OCI-LY1 (cell line): Measurements from ENCODE around the gene ZNF90.
"Not testable (repeated sequence)": the region's sequence is repeated elsewhere in the genome, so short reads cannot be mapped to it uniquely, and the experiment has no call there.

Source experiments
- H2AFZ ChIP-seq: fragments of 200-600 bp; sonication (generic), shearing (Covaris generic); 2 replicates; pipeline ENCODE4 v1.6.0; 2014; ENCODE audit warnings: antibody characterized with exemption, mild to moderate bottlenecking, low read length
- H3F3A ChIP-seq: fragments of 200-600 bp; sonication (generic), shearing (Covaris generic); 2 replicates; pipeline ENCODE4 v1.6.0; 2014; ENCODE audit warnings: mild to moderate bottlenecking, antibody characterized with exemption, low read length, moderate library complexity; ENCODE audit not compliant: insufficient read depth
- H3K27ac ChIP-seq: fragments of 200-600 bp; sonication (generic); 2 replicates; pipeline ENCODE4 v1.5.1; 2014; ENCODE audit warnings: low read length, mixed run types, mild to moderate bottlenecking, low read depth; ENCODE audit not compliant: poor library complexity, severe bottlenecking
- H3K27me3 ChIP-seq: fragments of 200-600 bp; sonication (generic); 2 replicates; pipeline ENCODE4 v1.6.0; 2014; ENCODE audit warnings: antibody characterized with exemption, mild to moderate bottlenecking, low read length, moderate library complexity; ENCODE audit not compliant: insufficient read depth
- H3K36me3 ChIP-seq: fragments of 200-600 bp; sonication (generic); 2 replicates; pipeline ENCODE4 v1.6.1; 2014; ENCODE audit warnings: mild to moderate bottlenecking, antibody characterized with exemption, low read length, moderate library complexity, mixed read lengths; ENCODE audit not compliant: insufficient read depth
- H3K4me1 ChIP-seq: fragments of 200-600 bp; sonication (generic); 2 replicates; pipeline ENCODE4 v1.5.1; 2014; ENCODE audit warnings: mild to moderate bottlenecking, low read length, moderate library complexity; ENCODE audit not compliant: insufficient read depth, severe bottlenecking
- H3K4me2 ChIP-seq: fragments of 200-600 bp; sonication (generic), shearing (Covaris generic); 2 replicates; pipeline ENCODE4 v1.6.1; 2014; ENCODE audit warnings: low read length
- H3K4me3 ChIP-seq: fragments of 200-600 bp; sonication (generic); 2 replicates; pipeline ENCODE4 v1.5.1; 2014; ENCODE audit warnings: low read length, low read depth, mild to moderate bottlenecking, mixed read lengths; ENCODE audit not compliant: poor library complexity, severe bottlenecking
- H3K79me2 ChIP-seq: fragments of 200-600 bp; shearing (Covaris generic); 2 replicates; pipeline ENCODE4 v1.6.1; 2016; ENCODE audit warnings: mixed run types, low read length, mixed read lengths; ENCODE audit not compliant: insufficient read depth
- H3K9ac ChIP-seq: fragments of 200-600 bp; sonication (generic), shearing (Covaris generic); 2 replicates; pipeline ENCODE4 v1.6.1; 2014; ENCODE audit warnings: mild to moderate bottlenecking, low read length, mixed read lengths
- H3K9me2 ChIP-seq: fragments of 200-600 bp; sonication (generic), shearing (Covaris generic); 2 replicates; pipeline ENCODE4 v1.6.1; 2014; ENCODE audit warnings: low read depth, mild to moderate bottlenecking, low read length, mixed read lengths
- H3K9me3 ChIP-seq: fragments of 200-600 bp; shearing (Covaris generic); 2 replicates; pipeline ENCODE4 v1.6.1; 2014; ENCODE audit warnings: low read length, mixed read lengths
- H4K20me1 ChIP-seq: fragments of 200-600 bp; sonication (generic), shearing (Covaris generic); 2 replicates; pipeline ENCODE4 v1.6.0; 2016; ENCODE audit warnings: mild to moderate bottlenecking, low read length; ENCODE audit not compliant: insufficient read depth
- CTCF ChIP-seq: fragments of 200-600 bp; sonication (generic), shearing (Covaris generic); IDR thresholded peaks from 2 replicates; pipeline ENCODE4 v1.5.1; 2017; ENCODE audit warnings: mild to moderate bottlenecking, antibody characterized with exemption, low read length, moderate library complexity, mixed read lengths
- EZH2 ChIP-seq: fragments of 200-600 bp; sonication (generic), shearing (Covaris generic); IDR thresholded peaks from 2 replicates; pipeline ENCODE4 v1.8.0; 2017; ENCODE audit warnings: borderline replicate concordance, mixed run types, mild to moderate bottlenecking, antibody characterized with exemption, low read length, moderate library complexity, mixed read lengths

ZNF90 gene

GRCh38 chr19:20124879-20125278, 47.1 kb downstream of the ZNF90 start:
- no peaks in the 10 kb centered on the region for H4K20me1 ChIP-seq
- H3K27me3 ChIP-seq = no peaks in the 10 kb centered on the region
- no peak overlapping the region for H3K27ac ChIP-seq
- H3K9me2 ChIP-seq = no peaks in the 10 kb centered on the region
- peaks cover 14% of the 10 kb centered on the region; the same call in 1 of the 2 replicates for H3K9me3 ChIP-seq
- H3K4me1 ChIP-seq = no peaks in the 10 kb centered on the region
- H3K79me2 ChIP-seq = no peaks in the 10 kb centered on the region
- no peak overlapping the region for H2AFZ ChIP-seq
- H3K4me2 ChIP-seq = no peak overlapping the region
- no peak overlapping the region for H3K4me3 ChIP-seq
- no peak for TF ChIP-seq CTCF
- TF ChIP-seq EZH2 = no peak
- H3K9ac ChIP-seq = no peak overlapping the region
- H3K36me3 ChIP-seq = no peaks in the 10 kb centered on the region; the same call in 1 of the 2 replicates
- no peaks in the 10 kb centered on the region for H3F3A ChIP-seq

GRCh38 chr19:20132933-20133332, 55.1 kb downstream of the ZNF90 start:
- not testable (repeated sequence) for H3K4me1 ChIP-seq, H2AFZ ChIP-seq, H3K27ac ChIP-seq, H3K4me3 ChIP-seq, H3F3A ChIP-seq, H3K36me3 ChIP-seq, H3K9ac ChIP-seq, H3K9me3 ChIP-seq, H3K27me3 ChIP-seq, H3K9me2 ChIP-seq, H3K79me2 ChIP-seq, H4K20me1 ChIP-seq, H3K4me2 ChIP-seq

- H3K4me2 ChIP-seq, H3K4me3 ChIP-seq, H3K27me3 ChIP-seq, H2AFZ ChIP-seq, H3K79me2 ChIP-seq, H3K4me1 ChIP-seq, H3K36me3 ChIP-seq, H3K9ac ChIP-seq, H3K9me3 ChIP-seq, H4K20me1 ChIP-seq, H3K9me2 ChIP-seq, H3F3A ChIP-seq, H3K27ac ChIP-seq: not testable (repeated sequence)
These were observed 59.9 kb downstream of the ZNF90 start for GRCh38 chr19:20137714-20138113.

GRCh38 chr19:20151617-20152145, 73.9 kb downstream of the ZNF90 start:
- Histone ChIP-seq H3K9me2 (no peaks in the 10 kb centered on the region), H4K20me1 (no peaks in the 10 kb centered on the region), H3K4me3 (no peak overlapping the region), H3K4me1 (no peaks in the 10 kb centered on the region), H3K27ac (no peak overlapping the region), H3K4me2 (no peak overlapping the region), H3K9ac (no peak overlapping the region), H3K9me3 (no peaks in the 10 kb centered on the region), H3K27me3 (no peaks in the 10 kb centered on the region), H2AFZ (no peak overlapping the region), H3F3A (no peaks in the 10 kb centered on the region), H3K36me3 (no peaks in the 10 kb centered on the region), H3K79me2 (no peaks in the 10 kb centered on the region)
- no peak for TF ChIP-seq CTCF
- TF ChIP-seq EZH2 = no peak

- H3K4me1 ChIP-seq, H4K20me1 ChIP-seq, H2AFZ ChIP-seq, H3K9ac ChIP-seq, H3K79me2 ChIP-seq, H3K27ac ChIP-seq, H3K36me3 ChIP-seq, H3K9me3 ChIP-seq, H3K4me2 ChIP-seq, H3K27me3 ChIP-seq, H3K4me3 ChIP-seq, H3F3A ChIP-seq, H3K9me2 ChIP-seq: not testable (repeated sequence)
These were observed 74.7 kb downstream of the ZNF90 start for GRCh38 chr19:20152506-20152905.
